Ishikawa (cell line): Measurements from ENCODE around the gene TGM4.

Source experiments
- CEBPB ChIP-seq: IDR thresholded peaks from 2 replicates; pipeline ENCODE4 v1.6.1; 2012
- CREB1 ChIP-seq: IDR thresholded peaks from 2 replicates; pipeline ENCODE4 v1.6.1; 2012; ENCODE audit warnings: low read depth
- EGR1 ChIP-seq: IDR thresholded peaks from 2 replicates; pipeline ENCODE4 v1.6.1; 2012
- EP300 ChIP-seq: IDR thresholded peaks from 2 replicates; pipeline ENCODE4 v1.6.1; 2012; ENCODE audit warnings: borderline replicate concordance
- FOXM1 ChIP-seq: IDR thresholded peaks from 2 replicates; pipeline ENCODE4 v1.6.1; 2012; ENCODE audit warnings: low read depth, borderline replicate concordance
- MAX ChIP-seq: IDR thresholded peaks from 2 replicates; pipeline ENCODE4 v1.6.1; 2012
- NFIC ChIP-seq: IDR thresholded peaks from 2 replicates; pipeline ENCODE4 v1.6.1; 2012
- RAD21 ChIP-seq: IDR thresholded peaks from 2 replicates; pipeline ENCODE4 v1.6.1; 2012; ENCODE audit warnings: low read depth
- REST ChIP-seq: IDR thresholded peaks from 2 replicates; pipeline ENCODE4 v1.6.1; 2012; ENCODE audit warnings: low read depth, mild to moderate bottlenecking
- TAF1 ChIP-seq: IDR thresholded peaks from 2 replicates; pipeline ENCODE4 v1.6.1; 2012; ENCODE audit warnings: low read depth, mild to moderate bottlenecking
- TCF12 ChIP-seq: IDR thresholded peaks from 2 replicates; pipeline ENCODE4 v1.6.1; 2012; ENCODE audit warnings: low read depth
- TEAD4 ChIP-seq: IDR thresholded peaks from 2 replicates; pipeline ENCODE4 v1.6.1; 2012
- USF1 ChIP-seq: IDR thresholded peaks from 2 replicates; pipeline ENCODE4 v1.6.1; 2012
- YY1 ChIP-seq: IDR thresholded peaks from 2 replicates; pipeline ENCODE4 v1.6.1; 2012; ENCODE audit warnings: low read depth
- ZBTB7A ChIP-seq: IDR thresholded peaks from 2 replicates; pipeline ENCODE4 v1.6.1; 2012; ENCODE audit warnings: low read depth

The TGM4 gene

GRCh38 chr3:44913868-44914468 is 39.6 kb downstream of the TGM4 start:
- no peak for TF ChIP-seq USF1
- TF ChIP-seq REST: 0 out of 2 replicates have a peak, but pooled peaks have one; percentile 12
- peak; percentile 89 for TF ChIP-seq RAD21
- TF ChIP-seq TAF1: no peak
- 0 out of 2 replicates have a peak, but pooled peaks have one; percentile 24 for TF ChIP-seq YY1
- TF ChIP-seq ZBTB7A: no peak

GRCh38 chr3:44914936-44915335 is 40.5 kb downstream of the TGM4 start:
- TF ChIP-seq YY1 (no peak), RAD21 (peak; percentile 48)

GRCh38 chr3:44915702-44916438 is 41.5 kb downstream of the TGM4 start:
- TF ChIP-seq EP300 (no peak), TCF12 (no peak), CEBPB (no peak), USF1 (no peak), FOXM1 (no peak), CREB1 (no peak), EGR1 (no peak), MAX (no peak), TAF1 (no peak), NFIC (no peak), REST (no peak), RAD21 (no peak), ZBTB7A (no peak), TEAD4 (no peak), YY1 (no peak)

- no peak for TF ChIP-seq ZBTB7A
- TF ChIP-seq EGR1: no peak
- TF ChIP-seq CREB1: no peak
- TF ChIP-seq EP300: no peak
- TF ChIP-seq CEBPB: no peak
- no peak for TF ChIP-seq USF1
- no peak for TF ChIP-seq NFIC
Measured at GRCh38 chr3:44918087-44918486, 43.7 kb downstream of the TGM4 start.

- TF ChIP-seq TCF12: no peak
- no peak for TF ChIP-seq TEAD4
- TF ChIP-seq EP300: no peak
- TF ChIP-seq EGR1: no peak
- TF ChIP-seq NFIC: no peak
- no peak for TF ChIP-seq YY1
- no peak for TF ChIP-seq RAD21
- no peak for TF ChIP-seq MAX
- no peak for TF ChIP-seq USF1
- TF ChIP-seq CREB1: no peak
- no peak for TF ChIP-seq TAF1
- no peak for TF ChIP-seq REST
- no peak for TF ChIP-seq ZBTB7A
- TF ChIP-seq FOXM1: no peak
- no peak for TF ChIP-seq CEBPB
Measured at GRCh38 chr3:44918581-44918980, 44.2 kb downstream of the TGM4 start.
